ENCODE data around the gene TMEM26. TPM values are rescaled to one million over a fixed set of nuclear protein-coding genes. Genes with fewer than 3 reads are reported as not detected.

The TMEM26 gene
- total RNA-seq, 2 donors from 2014 or later, result 0.32 to 0.50 TPM

GRCh38 chr10:61438141-61438988 is 14.8 kb downstream of the TMEM26 start:
- intact Hi-C loops (cut with DNase I), result no loop called here
- no peak overlapping the region for H3K9ac ChIP-seq (ENCODE audit: low read depth in 2 of 2, low read length in 2 of 2)
- no peak overlapping the region for H3K27ac ChIP-seq
- no peaks in the 10 kb centered on the region for H3K36me3 ChIP-seq
- TF ChIP-seq CTCF (IDR thresholded peaks at IDR 0.05), result no peak
- no peak overlapping the region for H3K4me3 ChIP-seq
- no peak for DNase-seq
- H3K4me1 ChIP-seq, result no peaks in the 10 kb centered on the region
- H3K27me3 ChIP-seq, result no peaks in the 10 kb centered on the region
- no peaks in the 10 kb centered on the region for H3K9me3 ChIP-seq

- no peaks in the 10 kb centered on the region for H3K4me1 ChIP-seq
- no peaks in the 10 kb centered on the region for H3K27me3 ChIP-seq
- no peaks in the 10 kb centered on the region for H3K36me3 ChIP-seq
- H3K9ac ChIP-seq (ENCODE audit: low read depth in 2 of 2, low read length in 2 of 2), result no peak overlapping the region
- no peak for TF ChIP-seq CTCF (IDR thresholded peaks at IDR 0.05)
- no peak overlapping the region for H3K27ac ChIP-seq
- H3K4me3 ChIP-seq, result no peak overlapping the region
- no peaks in the 10 kb centered on the region for H3K9me3 ChIP-seq
- intact Hi-C loops (cut with DNase I), result no loop called here
- DNase-seq, result no peak
These were observed 30.0 kb downstream of the TMEM26 start for GRCh38 chr10:61423178-61423577.

GRCh38 chr10:61417661-61418060 is 35.5 kb downstream of the TMEM26 start:
- Histone ChIP-seq H3K27me3 (no peaks in the 10 kb centered on the region), H3K4me3 (no peak overlapping the region), H3K27ac (no peak overlapping the region), H3K36me3 (no peaks in the 10 kb centered on the region), H3K4me1 (no peaks in the 10 kb centered on the region), H3K9me3 (no peaks in the 10 kb centered on the region), H3K9ac (ENCODE audit: low read depth in 2 of 2, low read length in 2 of 2) (no peak overlapping the region)
- intact Hi-C loops (cut with DNase I), result no loop called here
- no peak for TF ChIP-seq CTCF (IDR thresholded peaks at IDR 0.05)
- DNase-seq, result no peak

GRCh38 chr10:61415824-61416223 is 37.4 kb downstream of the TMEM26 start:
- no peaks in the 10 kb centered on the region for H3K9me3 ChIP-seq
- H3K36me3 ChIP-seq, result no peaks in the 10 kb centered on the region
- intact Hi-C loops (cut with DNase I), result no loop called here
- no peak overlapping the region for H3K4me3 ChIP-seq
- no peak for TF ChIP-seq CTCF (IDR thresholded peaks at IDR 0.05)
- no peak overlapping the region for H3K27ac ChIP-seq
- DNase-seq, result no peak
- no peaks in the 10 kb centered on the region for H3K4me1 ChIP-seq
- no peaks in the 10 kb centered on the region for H3K27me3 ChIP-seq
- H3K9ac ChIP-seq (ENCODE audit: low read depth in 2 of 2, low read length in 2 of 2), result no peak overlapping the region

- DNase-seq, result no peak
- no peak for TF ChIP-seq CTCF (IDR thresholded peaks at IDR 0.05)
- Histone ChIP-seq H3K9ac (ENCODE audit: low read depth in 2 of 2, low read length in 2 of 2) (no peak overlapping the region), H3K4me1 (no peaks in the 10 kb centered on the region), H3K4me3 (no peak overlapping the region), H3K36me3 (no peaks in the 10 kb centered on the region), H3K27me3 (no peaks in the 10 kb centered on the region), H3K9me3 (no peaks in the 10 kb centered on the region), H3K27ac (no peak overlapping the region)
- intact Hi-C loops (cut with DNase I), result no loop called here
These were observed 41.5 kb downstream of the TMEM26 start for GRCh38 chr10:61411706-61412105.

All from colonic mucosa (tissue), 4 donors.